ENCODE data around the gene CAMSAP1.

DNA sequence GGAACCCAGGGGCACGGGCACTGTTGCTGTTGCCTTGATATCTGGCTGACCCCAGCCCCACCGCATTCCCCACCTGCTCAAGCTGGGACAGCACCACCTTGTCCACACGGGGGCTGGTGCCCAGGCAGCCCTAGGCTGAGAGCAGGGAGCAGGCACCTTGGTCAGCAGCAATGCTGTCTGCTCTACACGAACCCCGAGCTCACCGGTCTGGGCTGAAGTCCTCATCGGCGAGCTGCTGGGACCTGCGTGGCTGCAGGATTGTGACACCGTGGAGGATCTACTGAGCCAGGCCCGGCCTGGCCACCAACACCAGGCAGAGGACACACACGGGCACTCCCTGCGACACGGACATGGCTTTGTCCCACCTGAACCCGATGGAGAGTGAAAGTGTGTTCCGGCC lies 127.3 kb downstream of the CAMSAP1 start:
- TF ChIP-seq, protein P1, sequence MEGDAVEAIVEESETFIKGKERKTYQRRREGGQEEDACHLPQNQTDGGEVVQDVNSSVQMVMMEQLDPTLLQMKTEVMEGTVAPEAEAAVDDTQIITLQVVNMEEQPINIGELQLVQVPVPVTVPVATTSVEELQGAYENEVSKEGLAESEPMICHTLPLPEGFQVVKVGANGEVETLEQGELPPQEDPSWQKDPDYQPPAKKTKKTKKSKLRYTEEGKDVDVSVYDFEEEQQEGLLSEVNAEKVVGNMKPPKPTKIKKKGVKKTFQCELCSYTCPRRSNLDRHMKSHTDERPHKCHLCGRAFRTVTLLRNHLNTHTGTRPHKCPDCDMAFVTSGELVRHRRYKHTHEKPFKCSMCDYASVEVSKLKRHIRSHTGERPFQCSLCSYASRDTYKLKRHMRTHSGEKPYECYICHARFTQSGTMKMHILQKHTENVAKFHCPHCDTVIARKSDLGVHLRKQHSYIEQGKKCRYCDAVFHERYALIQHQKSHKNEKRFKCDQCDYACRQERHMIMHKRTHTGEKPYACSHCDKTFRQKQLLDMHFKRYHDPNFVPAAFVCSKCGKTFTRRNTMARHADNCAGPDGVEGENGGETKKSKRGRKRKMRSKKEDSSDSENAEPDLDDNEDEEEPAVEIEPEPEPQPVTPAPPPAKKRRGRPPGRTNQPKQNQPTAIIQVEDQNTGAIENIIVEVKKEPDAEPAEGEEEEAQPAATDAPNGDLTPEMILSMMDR (IDR thresholded peaks at IDR 0.05) = no peak
- TF ChIP-seq POLR2A (IDR thresholded peaks at IDR 0.05) = no peak
